Measurements from ENCODE around the gene KCTD6.

DNA sequence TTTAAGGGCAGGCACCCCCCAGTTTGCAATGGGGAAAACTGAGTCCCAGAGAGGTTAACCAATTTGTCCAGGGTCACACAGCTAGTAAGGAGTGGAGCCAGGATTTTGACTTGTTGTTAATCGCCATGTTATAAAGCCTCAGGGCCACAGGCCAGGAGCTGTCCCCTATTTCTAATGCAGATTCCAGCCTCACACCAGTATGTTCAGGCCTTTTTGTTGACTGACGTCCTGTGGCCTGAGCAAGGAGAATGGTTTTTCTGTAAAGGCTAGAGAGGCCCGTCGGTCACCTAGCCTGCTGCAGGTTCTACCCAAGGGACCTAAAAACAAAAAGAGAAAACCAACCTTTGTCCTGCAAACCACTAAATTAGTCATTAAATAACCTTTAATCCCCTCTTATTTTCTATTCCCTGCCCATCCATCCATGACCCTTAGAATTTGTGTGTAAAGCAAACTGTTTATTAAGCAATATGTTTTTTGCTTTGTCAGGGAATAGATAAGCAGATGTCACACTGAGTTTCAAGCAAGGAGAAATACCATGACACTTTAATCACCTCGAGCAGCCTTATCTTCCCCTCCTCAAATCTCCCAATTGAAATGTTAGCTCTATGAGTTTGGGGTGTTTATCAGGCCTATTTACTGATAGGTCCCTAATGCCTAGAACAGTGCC is 31.0 kb downstream of the KCTD6 start:
- TF ChIP-seq, protein P1, sequence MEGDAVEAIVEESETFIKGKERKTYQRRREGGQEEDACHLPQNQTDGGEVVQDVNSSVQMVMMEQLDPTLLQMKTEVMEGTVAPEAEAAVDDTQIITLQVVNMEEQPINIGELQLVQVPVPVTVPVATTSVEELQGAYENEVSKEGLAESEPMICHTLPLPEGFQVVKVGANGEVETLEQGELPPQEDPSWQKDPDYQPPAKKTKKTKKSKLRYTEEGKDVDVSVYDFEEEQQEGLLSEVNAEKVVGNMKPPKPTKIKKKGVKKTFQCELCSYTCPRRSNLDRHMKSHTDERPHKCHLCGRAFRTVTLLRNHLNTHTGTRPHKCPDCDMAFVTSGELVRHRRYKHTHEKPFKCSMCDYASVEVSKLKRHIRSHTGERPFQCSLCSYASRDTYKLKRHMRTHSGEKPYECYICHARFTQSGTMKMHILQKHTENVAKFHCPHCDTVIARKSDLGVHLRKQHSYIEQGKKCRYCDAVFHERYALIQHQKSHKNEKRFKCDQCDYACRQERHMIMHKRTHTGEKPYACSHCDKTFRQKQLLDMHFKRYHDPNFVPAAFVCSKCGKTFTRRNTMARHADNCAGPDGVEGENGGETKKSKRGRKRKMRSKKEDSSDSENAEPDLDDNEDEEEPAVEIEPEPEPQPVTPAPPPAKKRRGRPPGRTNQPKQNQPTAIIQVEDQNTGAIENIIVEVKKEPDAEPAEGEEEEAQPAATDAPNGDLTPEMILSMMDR (IDR thresholded peaks at IDR 0.05): no peak
- TF ChIP-seq ZFX (IDR thresholded peaks at IDR 0.05; ENCODE audit: borderline replicate concordance): no peak

Measured in 22Rv1 (cell line).